Measurements from ENCODE around the gene TMEM233. TPM values are rescaled to one million over a fixed set of nuclear protein-coding genes. Genes with fewer than 3 reads are reported as not detected.

TMEM233 gene
- total RNA-seq, 4 donors from 2014 or later = 0.13 to 0.19 (median 0.15) TPM; not detected in 1

GRCh38 chr12:119627019-119627643 is 33.6 kb downstream of the TMEM233 start:
- H3K4me1 ChIP-seq = no peaks in the 10 kb centered on the region
- TF ChIP-seq CTCF (IDR thresholded peaks at IDR 0.05) (no peak), POLR2A (IDR thresholded peaks at IDR 0.05) (no peak)
- H3K27ac ChIP-seq = no peak overlapping the region
- peaks cover 0 to 13% (median 0%) of the 10 kb centered on the region in 4 donors for H3K27me3 ChIP-seq
- H3K36me3 ChIP-seq = no peaks in the 10 kb centered on the region
- intact Hi-C loops (cut with DNase I) = no loop called here
- DNase-seq = no peak
- no peaks in the 10 kb centered on the region for H3K9me3 ChIP-seq
- WGBS, 2 donors = 54 to 57% methylated on average over 5 to 6 of the region's 6 CpGs
- no peak overlapping the region for H3K4me3 ChIP-seq

- DNase-seq = no peak
- peaks cover 0 to 11% (median 0%) of the 10 kb centered on the region in 4 donors for H3K27me3 ChIP-seq
- TF ChIP-seq CTCF (IDR thresholded peaks at IDR 0.05) (no peak), POLR2A (IDR thresholded peaks at IDR 0.05) (no peak)
- intact Hi-C loops (cut with DNase I) = no loop called here
- WGBS, 2 donors = 75 to 86% methylated on average over 3 to 4 of the region's 6 CpGs
- no peak overlapping the region for H3K4me3 ChIP-seq
- H3K4me1 ChIP-seq = no peaks in the 10 kb centered on the region
- H3K9me3 ChIP-seq = no peaks in the 10 kb centered on the region
- H3K27ac ChIP-seq = no peak overlapping the region
- H3K36me3 ChIP-seq = no peaks in the 10 kb centered on the region
These were observed 34.1 kb downstream of the TMEM233 start for GRCh38 chr12:119627686-119628085.

GRCh38 chr12:119630223-119630780 is 36.7 kb downstream of the TMEM233 start:
- no peak for DNase-seq
- peaks cover 0 to 18% (median 0%) of the 10 kb centered on the region in 4 donors for H3K27me3 ChIP-seq
- TF ChIP-seq POLR2A (IDR thresholded peaks at IDR 0.05) (no peak), CTCF (IDR thresholded peaks at IDR 0.05) (no peak)
- H3K27ac ChIP-seq = no peak overlapping the region
- 81% methylated on average over 6 to 7 of the region's 7 CpGs for WGBS, 2 donors
- H3K4me3 ChIP-seq = no peak overlapping the region
- no peaks in the 10 kb centered on the region for H3K9me3 ChIP-seq
- no peaks in the 10 kb centered on the region for H3K4me1 ChIP-seq
- intact Hi-C loops (cut with DNase I) = no loop called here
- no peaks in the 10 kb centered on the region for H3K36me3 ChIP-seq

- intact Hi-C loops (cut with DNase I) = no loop called here
- no peak overlapping the region for H3K4me3 ChIP-seq
- H3K27ac ChIP-seq = no peak overlapping the region
- TF ChIP-seq POLR2A (IDR thresholded peaks at IDR 0.05) (no peak), CTCF (IDR thresholded peaks at IDR 0.05) (no peak)
- H3K36me3 ChIP-seq = no peaks in the 10 kb centered on the region
- no peak for DNase-seq
- no peaks in the 10 kb centered on the region for H3K4me1 ChIP-seq
- WGBS, 2 donors = 100% methylated on average over 1 of the region's 1 CpG
- peaks cover 0 to 25% (median 0%) of the 10 kb centered on the region in 4 donors for H3K27me3 ChIP-seq
- H3K9me3 ChIP-seq = no peaks in the 10 kb centered on the region
These were observed 37.5 kb downstream of the TMEM233 start for GRCh38 chr12:119630962-119631550.

GRCh38 chr12:119631930-119632678 is 38.5 kb downstream of the TMEM233 start:
- Histone ChIP-seq H3K27me3 (peaks cover 0 to 35% (median 0%) of the 10 kb centered on the region in 4 donors), H3K4me1 (no peaks in the 10 kb centered on the region), H3K27ac (no peak overlapping the region), H3K4me3 (no peak overlapping the region), H3K9me3 (no peaks in the 10 kb centered on the region), H3K36me3 (no peaks in the 10 kb centered on the region)
- WGBS, 2 donors = 63 to 75% methylated on average over 4 of the region's 4 CpGs
- no peak for TF ChIP-seq CTCF (IDR thresholded peaks at IDR 0.05)
- no peak for TF ChIP-seq POLR2A (IDR thresholded peaks at IDR 0.05)
- intact Hi-C loops (cut with DNase I) = no loop called here
- DNase-seq = no peak

Data from esophagus squamous epithelium (tissue), 5 donors.